ENCODE data around the gene CATSPERE.
A peak's percentile ranks its signal among the peaks of the same experiment; 100 is the strongest.

Gene CATSPERE

DNA sequence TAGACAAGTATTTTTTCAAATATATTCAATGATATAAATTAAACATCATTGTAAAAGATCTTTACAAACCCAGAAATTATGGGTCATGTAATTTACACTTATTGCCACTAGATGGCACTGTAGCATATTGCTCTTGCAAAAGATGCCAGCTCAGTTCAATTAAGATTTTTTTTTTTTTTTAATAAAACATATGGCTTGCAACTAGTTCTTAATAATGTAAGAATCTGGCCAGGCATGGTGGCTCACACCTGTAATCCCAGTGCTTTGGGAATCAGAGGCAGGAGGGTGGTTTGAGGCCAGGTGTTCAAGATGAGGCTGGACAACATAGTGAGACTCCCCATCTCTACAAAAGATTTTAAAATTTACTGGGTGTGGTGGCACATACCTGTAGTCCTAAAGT lies 142.4 kb downstream of the CATSPERE start:
- H3K36me3 ChIP-seq (ENCODE audit: control insufficient read depth, insufficient read depth, low read length) = no peaks in the 10 kb centered on the region
- no peak overlapping the region for H4K5ac ChIP-seq (ENCODE audit: low read length)
- no peak overlapping the region for H3K27ac ChIP-seq (ENCODE audit: low read depth, low read length)
- H4K8ac ChIP-seq (ENCODE audit: low read depth, low read length) = no peak overlapping the region
- DNase-seq = peak; percentile 22
- H2BK120ac ChIP-seq (ENCODE audit: low read depth, low read length) = no peak overlapping the region
- H2BK15ac ChIP-seq (replicated peaks; ENCODE audit: low read depth) = no peak overlapping the region
- no peak overlapping the region for H2BK5ac ChIP-seq (ENCODE audit: low read length)
- H3K9ac ChIP-seq (ENCODE audit: low read length) = no peak overlapping the region
- no peak overlapping the region for H2AK5ac ChIP-seq (ENCODE audit: low read length)
- no peaks in the 10 kb centered on the region for H3K79me2 ChIP-seq (ENCODE audit: control insufficient read depth, insufficient read depth, low read length)
- H3K23ac ChIP-seq (ENCODE audit: low read length) = no peak overlapping the region
- H3K56ac ChIP-seq (ENCODE audit: low read length) = no peak overlapping the region
- H3K4me3 ChIP-seq (ENCODE audit: low read length) = no peak overlapping the region
- H3K4ac ChIP-seq (ENCODE audit: low read depth, low read length) = no peak overlapping the region
- H3K4me1 ChIP-seq (ENCODE audit: control insufficient read depth, low read depth, low read length) = no peaks in the 10 kb centered on the region
- H3K4me2 ChIP-seq (ENCODE audit: low read length) = no peak overlapping the region
- no peak overlapping the region for H3K18ac ChIP-seq (ENCODE audit: low read length)
- no peaks in the 10 kb centered on the region for H3K27me3 ChIP-seq (ENCODE audit: insufficient read depth, low read length, poor library complexity)
- H3K79me1 ChIP-seq (ENCODE audit: low read length) = no peaks in the 10 kb centered on the region

DNA sequence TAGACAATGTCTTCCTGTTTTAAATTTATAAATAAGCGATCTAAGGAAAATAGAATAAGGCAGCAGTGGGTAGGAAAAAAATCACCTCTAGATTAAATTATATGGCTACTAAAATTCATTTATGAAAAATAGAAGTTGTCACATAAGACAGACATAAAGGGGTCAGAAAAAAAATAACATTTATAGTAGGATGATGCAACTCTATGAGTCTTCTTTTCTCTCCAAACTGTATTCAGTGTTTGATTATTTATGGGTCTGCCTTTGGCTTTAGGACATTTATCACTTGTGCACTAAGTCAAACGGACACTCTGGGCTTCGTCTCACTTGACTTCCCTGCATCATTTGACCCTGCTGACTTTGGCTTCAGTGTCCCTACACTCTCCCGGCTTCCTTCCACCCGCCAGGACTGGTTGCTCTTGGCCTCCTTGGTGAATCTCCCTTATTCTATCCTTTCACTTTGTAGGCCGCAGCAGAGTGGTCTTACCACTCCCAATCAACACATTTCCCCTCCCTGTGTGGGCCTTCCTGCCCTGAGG lies 144.8 kb downstream of the CATSPERE start:
- Histone ChIP-seq H3K18ac (ENCODE audit: low read length) (no peak overlapping the region), H2BK5ac (ENCODE audit: low read length) (no peak overlapping the region), H3K79me2 (ENCODE audit: control insufficient read depth, insufficient read depth, low read length) (no peaks in the 10 kb centered on the region), H4K5ac (ENCODE audit: low read length) (no peak overlapping the region), H3K4me1 (ENCODE audit: control insufficient read depth, low read depth, low read length) (no peaks in the 10 kb centered on the region), H3K27ac (ENCODE audit: low read depth, low read length) (no peak overlapping the region), H2BK15ac (replicated peaks; ENCODE audit: low read depth) (no peak overlapping the region), H3K4me3 (ENCODE audit: low read length) (no peak overlapping the region), H3K23ac (ENCODE audit: low read length) (no peak overlapping the region), H2AK5ac (ENCODE audit: low read length) (no peak overlapping the region), H3K56ac (ENCODE audit: low read length) (no peak overlapping the region), H3K4ac (ENCODE audit: low read depth, low read length) (no peak overlapping the region), H3K36me3 (ENCODE audit: control insufficient read depth, insufficient read depth, low read length) (no peaks in the 10 kb centered on the region), H2BK120ac (ENCODE audit: low read depth, low read length) (no peak overlapping the region), H3K27me3 (ENCODE audit: insufficient read depth, low read length, poor library complexity) (no peaks in the 10 kb centered on the region), H3K9ac (ENCODE audit: low read length) (no peak overlapping the region), H3K4me2 (ENCODE audit: low read length) (no peak overlapping the region), H3K79me1 (ENCODE audit: low read length) (no peaks in the 10 kb centered on the region), H4K8ac (ENCODE audit: low read depth, low read length) (no peak overlapping the region)
- no CpG with 5 or more reads among the region's 6 CpGs for WGBS (ENCODE audit: extremely low coverage, insufficient coverage, low lambda C conversion rate)
- DNase-seq = no peak

DNA sequence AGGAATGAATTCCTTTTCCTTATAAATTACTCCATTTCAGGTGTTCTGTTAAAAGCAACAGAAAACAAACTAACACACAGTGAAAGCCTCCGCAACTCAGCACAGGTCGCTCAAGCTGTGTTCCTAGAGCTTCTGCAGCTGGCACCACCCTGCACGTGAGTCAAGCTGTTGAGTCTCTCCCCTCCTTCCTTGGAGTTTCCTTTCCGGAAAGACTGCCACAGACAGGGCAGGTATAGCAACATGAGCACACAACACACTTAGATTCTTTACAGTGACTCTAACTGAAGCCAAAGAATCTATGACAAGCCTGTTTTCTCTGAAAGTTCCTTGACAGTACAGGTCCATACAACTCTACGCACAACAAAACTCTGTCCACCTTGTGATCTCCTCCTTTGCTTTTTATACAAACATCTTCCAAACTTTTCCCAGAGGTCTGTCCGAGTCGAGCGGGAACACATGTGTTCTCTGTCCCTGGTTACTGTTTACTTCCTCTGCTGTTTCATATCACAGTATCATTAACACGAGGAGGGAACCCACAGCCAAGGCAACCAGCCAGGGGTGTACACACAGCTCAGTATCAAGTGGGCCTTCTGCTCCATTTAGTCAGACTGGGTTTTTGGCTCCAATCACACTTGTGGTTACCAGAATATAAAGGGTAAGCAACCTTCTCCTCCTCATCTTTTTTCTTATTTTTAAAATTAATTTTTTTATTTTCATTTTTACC lies 153.2 kb downstream of the CATSPERE start:
- Histone ChIP-seq H3K56ac (ENCODE audit: low read length) (no peak overlapping the region), H3K4me2 (ENCODE audit: low read length) (no peak overlapping the region), H3K4me3 (ENCODE audit: low read length) (no peak overlapping the region), H4K8ac (ENCODE audit: low read depth, low read length) (no peak overlapping the region), H3K23ac (ENCODE audit: low read length) (no peak overlapping the region), H3K4me1 (ENCODE audit: control insufficient read depth, low read depth, low read length) (no peaks in the 10 kb centered on the region), H3K36me3 (ENCODE audit: control insufficient read depth, insufficient read depth, low read length) (no peaks in the 10 kb centered on the region), H2BK15ac (replicated peaks; ENCODE audit: low read depth) (no peak overlapping the region), H3K27ac (ENCODE audit: low read depth, low read length) (no peak overlapping the region), H3K18ac (ENCODE audit: low read length) (no peak overlapping the region), H3K4ac (ENCODE audit: low read depth, low read length) (no peak overlapping the region), H2BK5ac (ENCODE audit: low read length) (no peak overlapping the region), H3K79me2 (ENCODE audit: control insufficient read depth, insufficient read depth, low read length) (no peaks in the 10 kb centered on the region), H2AK5ac (ENCODE audit: low read length) (no peak overlapping the region), H3K9ac (ENCODE audit: low read length) (no peak overlapping the region), H3K79me1 (ENCODE audit: low read length) (no peaks in the 10 kb centered on the region), H4K5ac (ENCODE audit: low read length) (no peak overlapping the region), H3K27me3 (ENCODE audit: insufficient read depth, low read length, poor library complexity) (no peaks in the 10 kb centered on the region), H2BK120ac (ENCODE audit: low read depth, low read length) (no peak overlapping the region)
- WGBS (ENCODE audit: extremely low coverage, insufficient coverage, low lambda C conversion rate) = no CpG with 5 or more reads among the region's 9 CpGs
- no peak for DNase-seq

DNA sequence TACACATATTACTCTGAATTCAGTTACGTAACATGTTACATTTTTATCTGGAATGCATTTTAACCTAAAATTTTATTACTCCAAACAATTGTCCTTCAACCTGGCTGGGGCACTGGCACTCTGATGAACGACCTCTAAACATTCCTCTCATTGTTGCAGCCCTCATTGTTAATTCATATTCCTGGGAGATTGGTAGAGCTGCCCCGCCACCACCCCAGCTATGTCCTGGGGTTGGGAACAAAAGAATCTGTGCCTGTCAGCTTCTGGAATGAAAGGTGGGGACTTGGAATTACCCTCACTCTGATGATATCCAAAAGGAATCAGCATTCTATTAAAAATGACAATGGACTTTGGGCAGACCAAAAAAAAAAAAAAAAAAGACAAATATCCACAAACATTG lies 153.8 kb downstream of the CATSPERE start:
- no peak overlapping the region for H4K5ac ChIP-seq (ENCODE audit: low read length)
- no peak overlapping the region for H2BK15ac ChIP-seq (replicated peaks; ENCODE audit: low read depth)
- H3K4me1 ChIP-seq (ENCODE audit: control insufficient read depth, low read depth, low read length) = no peaks in the 10 kb centered on the region
- H3K56ac ChIP-seq (ENCODE audit: low read length) = no peak overlapping the region
- H3K4me2 ChIP-seq (ENCODE audit: low read length) = no peak overlapping the region
- no peak overlapping the region for H2AK5ac ChIP-seq (ENCODE audit: low read length)
- H3K79me1 ChIP-seq (ENCODE audit: low read length) = no peaks in the 10 kb centered on the region
- no peak overlapping the region for H3K27ac ChIP-seq (ENCODE audit: low read depth, low read length)
- no peak overlapping the region for H3K18ac ChIP-seq (ENCODE audit: low read length)
- no peaks in the 10 kb centered on the region for H3K27me3 ChIP-seq (ENCODE audit: insufficient read depth, low read length, poor library complexity)
- H2BK5ac ChIP-seq (ENCODE audit: low read length) = no peak overlapping the region
- no peak overlapping the region for H2BK120ac ChIP-seq (ENCODE audit: low read depth, low read length)
- no CpG with 5 or more reads among the region's 3 CpGs for WGBS (ENCODE audit: extremely low coverage, insufficient coverage, low lambda C conversion rate)
- no peak overlapping the region for H3K9ac ChIP-seq (ENCODE audit: low read length)
- DNase-seq = peak; percentile 5
- no peak overlapping the region for H3K4ac ChIP-seq (ENCODE audit: low read depth, low read length)
- no peak overlapping the region for H3K23ac ChIP-seq (ENCODE audit: low read length)
- H3K79me2 ChIP-seq (ENCODE audit: control insufficient read depth, insufficient read depth, low read length) = no peaks in the 10 kb centered on the region
- H3K4me3 ChIP-seq (ENCODE audit: low read length) = no peak overlapping the region
- H4K8ac ChIP-seq (ENCODE audit: low read depth, low read length) = no peak overlapping the region
- H3K36me3 ChIP-seq (ENCODE audit: control insufficient read depth, insufficient read depth, low read length) = no peaks in the 10 kb centered on the region

DNA sequence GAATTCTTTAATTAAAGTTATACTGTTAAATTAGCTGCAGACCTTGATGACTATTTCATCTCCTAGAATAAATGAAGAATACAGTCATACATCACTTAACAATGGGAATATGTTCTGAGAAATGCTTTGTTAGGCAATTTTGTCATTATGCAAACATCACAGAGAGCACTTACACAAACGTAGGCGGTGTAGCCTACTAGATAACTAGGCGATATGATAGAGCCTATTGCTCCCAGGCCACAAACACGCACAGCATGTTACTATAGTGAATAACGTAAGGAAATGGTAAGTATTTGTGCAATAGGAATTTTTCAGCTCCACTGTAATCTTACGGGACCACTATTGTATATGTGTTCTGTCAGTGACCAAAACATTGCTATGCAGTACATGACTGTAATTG lies 154.2 kb downstream of the CATSPERE start:
- Histone ChIP-seq H2BK15ac (replicated peaks; ENCODE audit: low read depth) (no peak overlapping the region), H3K56ac (ENCODE audit: low read length) (no peak overlapping the region), H3K18ac (ENCODE audit: low read length) (no peak overlapping the region), H3K4ac (ENCODE audit: low read depth, low read length) (no peak overlapping the region), H2AK5ac (ENCODE audit: low read length) (no peak overlapping the region), H3K27ac (ENCODE audit: low read depth, low read length) (no peak overlapping the region), H2BK5ac (ENCODE audit: low read length) (no peak overlapping the region), H3K36me3 (ENCODE audit: control insufficient read depth, insufficient read depth, low read length) (no peaks in the 10 kb centered on the region), H4K5ac (ENCODE audit: low read length) (no peak overlapping the region), H3K23ac (ENCODE audit: low read length) (no peak overlapping the region), H3K4me1 (ENCODE audit: control insufficient read depth, low read depth, low read length) (no peaks in the 10 kb centered on the region), H3K27me3 (ENCODE audit: insufficient read depth, low read length, poor library complexity) (no peaks in the 10 kb centered on the region), H3K79me2 (ENCODE audit: control insufficient read depth, insufficient read depth, low read length) (no peaks in the 10 kb centered on the region), H2BK120ac (ENCODE audit: low read depth, low read length) (no peak overlapping the region), H4K8ac (ENCODE audit: low read depth, low read length) (no peak overlapping the region), H3K4me2 (ENCODE audit: low read length) (no peak overlapping the region), H3K4me3 (ENCODE audit: low read length) (no peak overlapping the region), H3K9ac (ENCODE audit: low read length) (no peak overlapping the region), H3K79me1 (ENCODE audit: low read length) (no peaks in the 10 kb centered on the region)
- WGBS (ENCODE audit: extremely low coverage, insufficient coverage, low lambda C conversion rate) = no CpG with 5 or more reads among the region's 6 CpGs
- DNase-seq = no peak

DNA sequence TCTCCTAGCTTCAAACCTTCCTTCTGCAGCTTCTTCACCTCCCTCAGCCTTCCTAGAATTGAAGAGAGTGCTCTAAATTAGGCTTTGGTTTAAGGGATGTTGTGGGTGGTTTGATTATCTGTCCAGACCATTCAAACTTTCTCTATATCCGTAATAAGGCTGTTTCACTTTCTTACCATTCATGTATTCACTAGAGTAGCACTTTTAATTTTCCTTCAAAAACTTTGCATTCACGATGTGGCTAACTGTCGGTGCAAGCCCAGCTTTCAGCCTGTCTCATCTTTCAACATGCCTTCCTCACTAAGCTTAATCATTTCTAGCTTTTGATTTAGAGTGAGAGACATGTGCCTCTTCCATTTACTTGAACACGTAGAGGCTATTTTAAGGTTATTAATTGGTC lies 165.6 kb downstream of the CATSPERE start:
- Histone ChIP-seq H3K79me1 (ENCODE audit: low read length) (no peaks in the 10 kb centered on the region), H3K4me3 (ENCODE audit: low read length) (no peak overlapping the region), H2BK120ac (ENCODE audit: low read depth, low read length) (no peak overlapping the region), H3K4me2 (ENCODE audit: low read length) (no peak overlapping the region), H3K4me1 (ENCODE audit: control insufficient read depth, low read depth, low read length) (no peaks in the 10 kb centered on the region), H4K5ac (ENCODE audit: low read length) (no peak overlapping the region), H3K27me3 (ENCODE audit: insufficient read depth, low read length, poor library complexity) (no peaks in the 10 kb centered on the region), H4K8ac (ENCODE audit: low read depth, low read length) (no peak overlapping the region), H2AK5ac (ENCODE audit: low read length) (no peak overlapping the region), H2BK15ac (replicated peaks; ENCODE audit: low read depth) (no peak overlapping the region), H2BK5ac (ENCODE audit: low read length) (no peak overlapping the region), H3K56ac (ENCODE audit: low read length) (no peak overlapping the region), H3K27ac (ENCODE audit: low read depth, low read length) (no peak overlapping the region), H3K4ac (ENCODE audit: low read depth, low read length) (no peak overlapping the region), H3K36me3 (ENCODE audit: control insufficient read depth, insufficient read depth, low read length) (no peaks in the 10 kb centered on the region), H3K18ac (ENCODE audit: low read length) (no peak overlapping the region), H3K9ac (ENCODE audit: low read length) (no peak overlapping the region), H3K79me2 (ENCODE audit: control insufficient read depth, insufficient read depth, low read length) (no peaks in the 10 kb centered on the region), H3K23ac (ENCODE audit: low read length) (no peak overlapping the region)
- no CpG with 5 or more reads among the region's 4 CpGs for WGBS (ENCODE audit: extremely low coverage, insufficient coverage, low lambda C conversion rate)
- no peak for DNase-seq

Data from mesendoderm (in vitro differentiated cells).